Hepatocyte (in vitro differentiated cells): Measurements from ENCODE around the gene SPHK2. TPM values are rescaled to one million over a fixed set of nuclear protein-coding genes. Genes with fewer than 3 reads are reported as not detected.

ENCODE experiments used
- DNase-seq: peaks from one replicate; pipeline ENCODE4 v3.0.0-alpha.2; 2016; ENCODE audit warnings: low spot score
- H2AFZ ChIP-seq: fragments of 200-600 bp; sonication (generic); 2 replicates; pipeline ENCODE4 v1.6.0; 2016; ENCODE audit warnings: antibody characterized with exemption, mild to moderate bottlenecking
- H3K27ac ChIP-seq: fragments of 200-600 bp; sonication (generic); 2 replicates; pipeline ENCODE4 v1.5.1; 2016; ENCODE audit warnings: mild to moderate bottlenecking
- H3K27me3 ChIP-seq: fragments of 200-600 bp; sonication (generic); 2 replicates; pipeline ENCODE4 v1.6.1; 2016
- H3K36me3 ChIP-seq: fragments of 200-600 bp; sonication (generic); replicated peaks from 2 replicates; pipeline ENCODE4 v1.5.1; 2016; ENCODE audit warnings: low read depth; ENCODE audit not compliant: insufficient read depth
- H3K4me1 ChIP-seq: fragments of 200-600 bp; sonication (generic); 2 replicates; pipeline ENCODE4 v1.5.1; 2016; ENCODE audit warnings: mild to moderate bottlenecking, moderate library complexity; ENCODE audit not compliant: insufficient read depth
- H3K4me2 ChIP-seq: fragments of 200-600 bp; sonication (generic); 2 replicates; pipeline ENCODE4 v1.6.0; 2016
- H3K4me3 ChIP-seq: fragments of 200-600 bp; sonication (generic); 2 replicates; pipeline ENCODE4 v1.5.1; 2016; ENCODE audit warnings: mild to moderate bottlenecking
- H3K79me2 ChIP-seq: fragments of 200-600 bp; sonication (generic); 2 replicates; pipeline ENCODE4 v1.6.0; 2017; ENCODE audit warnings: mild to moderate bottlenecking
- H3K9me2 ChIP-seq: fragments of 200-600 bp; sonication (generic); replicated peaks from 2 replicates; pipeline ENCODE4 v1.6.0; 2017; ENCODE audit warnings: mild to moderate bottlenecking; ENCODE audit not compliant: insufficient read depth
- H3K9me3 ChIP-seq: fragments of 200-600 bp; sonication (generic); 2 replicates; pipeline ENCODE4 v1.5.1; 2016; ENCODE audit warnings: low read depth, mild to moderate bottlenecking
- H4K20me1 ChIP-seq: fragments of 200-600 bp; sonication (generic); 2 replicates; pipeline ENCODE4 v1.6.0; 2016; ENCODE audit warnings: mild to moderate bottlenecking; ENCODE audit not compliant: insufficient read depth, poor library complexity, severe bottlenecking
- EZH2 ChIP-seq: fragments of 200-600 bp; sonication (generic); IDR thresholded peaks from 2 replicates; pipeline ENCODE4 v1.6.1; 2016; ENCODE audit warnings: antibody characterized with exemption, mild to moderate bottlenecking, borderline replicate concordance
- EZH2phosphoT487 ChIP-seq: fragments of 200-600 bp; sonication (generic); IDR thresholded peaks from one replicate; pipeline ENCODE4 v1.6.1; 2018; ENCODE audit warnings: antibody characterized with exemption, mild to moderate bottlenecking, low read depth, moderate library complexity; ENCODE audit not compliant: unreplicated experiment, severe bottlenecking
- WGBS: methylation state at CpG from one replicate; pipeline ENCODE4 v1.1.6; 2016; ENCODE audit warnings: low lambda C conversion rate; ENCODE audit errors: missing lambda C conversion rate; 5-methylcytosine and 5-hydroxymethylcytosine counted together
- polyA plus RNA-seq: library from polyadenylated mRNA; unstranded; fragments of >200 nt; fragmentation: Nextera tagmentation; extraction: Ambion mirVana; gene quantifications from 2 replicates; pipeline ENCODE4 v1.2.1, GENCODE V29; 2016
- total RNA-seq: library from RNA; depleted of rRNA; stranded (reverse); fragments of >200 nt; gene quantifications from 2 replicates; pipeline ENCODE4 v1.2.3, GENCODE V29; 2014
- TF ChIP-seq, protein P1 (sequence below): fragments of 200-600 bp; sonication (generic); IDR thresholded peaks from 2 replicates; pipeline ENCODE4 v1.5.1; 2016; ENCODE audit warnings: antibody characterized with exemption, mild to moderate bottlenecking; ENCODE audit not compliant: poor library complexity

Gene SPHK2
- total and polyA plus RNA-seq, 2 experiments from 2014 or later, result 39.4 to 56.7 TPM

- Histone ChIP-seq H3K9me3 (no peaks in the 10 kb centered on the region), H3K4me1 (peaks cover 4% of the 10 kb centered on the region), H3K9me2 (no peaks in the 10 kb centered on the region), H2AFZ (no peak overlapping the region), H3K27ac (no peak overlapping the region), H3K4me2 (no peak overlapping the region), H3K36me3 (no peaks in the 10 kb centered on the region), H3K79me2 (no peaks in the 10 kb centered on the region), H4K20me1 (no peaks in the 10 kb centered on the region), H3K27me3 (no peaks in the 10 kb centered on the region), H3K4me3 (no peak overlapping the region)
- WGBS, result 85% methylated on average over 29 of the region's 30 CpGs
- no peak for DNase-seq
- TF ChIP-seq EZH2 (no peak), EZH2phosphoT487 (no peak)
- TF ChIP-seq, protein P1, sequence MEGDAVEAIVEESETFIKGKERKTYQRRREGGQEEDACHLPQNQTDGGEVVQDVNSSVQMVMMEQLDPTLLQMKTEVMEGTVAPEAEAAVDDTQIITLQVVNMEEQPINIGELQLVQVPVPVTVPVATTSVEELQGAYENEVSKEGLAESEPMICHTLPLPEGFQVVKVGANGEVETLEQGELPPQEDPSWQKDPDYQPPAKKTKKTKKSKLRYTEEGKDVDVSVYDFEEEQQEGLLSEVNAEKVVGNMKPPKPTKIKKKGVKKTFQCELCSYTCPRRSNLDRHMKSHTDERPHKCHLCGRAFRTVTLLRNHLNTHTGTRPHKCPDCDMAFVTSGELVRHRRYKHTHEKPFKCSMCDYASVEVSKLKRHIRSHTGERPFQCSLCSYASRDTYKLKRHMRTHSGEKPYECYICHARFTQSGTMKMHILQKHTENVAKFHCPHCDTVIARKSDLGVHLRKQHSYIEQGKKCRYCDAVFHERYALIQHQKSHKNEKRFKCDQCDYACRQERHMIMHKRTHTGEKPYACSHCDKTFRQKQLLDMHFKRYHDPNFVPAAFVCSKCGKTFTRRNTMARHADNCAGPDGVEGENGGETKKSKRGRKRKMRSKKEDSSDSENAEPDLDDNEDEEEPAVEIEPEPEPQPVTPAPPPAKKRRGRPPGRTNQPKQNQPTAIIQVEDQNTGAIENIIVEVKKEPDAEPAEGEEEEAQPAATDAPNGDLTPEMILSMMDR, result no peak
Measured at GRCh38 chr19:48598996-48599700, 20.2 kb upstream of the SPHK2 start.

GRCh38 chr19:48600679-48601417 lies 18.5 kb upstream of the SPHK2 start:
- 87% methylated on average over 12 of the region's 21 CpGs for WGBS
- H3K79me2 ChIP-seq, result no peaks in the 10 kb centered on the region
- H2AFZ ChIP-seq, result no peak overlapping the region
- no peak overlapping the region for H3K4me3 ChIP-seq
- DNase-seq, result no peak
- no peak overlapping the region for H3K4me2 ChIP-seq
- no peaks in the 10 kb centered on the region for H4K20me1 ChIP-seq
- no peaks in the 10 kb centered on the region for H3K36me3 ChIP-seq
- H3K27ac ChIP-seq, result no peak overlapping the region
- no peaks in the 10 kb centered on the region for H3K9me3 ChIP-seq
- no peak for TF ChIP-seq EZH2
- TF ChIP-seq EZH2phosphoT487, result no peak
- no peaks in the 10 kb centered on the region for H3K9me2 ChIP-seq
- peaks cover 4% of the 10 kb centered on the region for H3K4me1 ChIP-seq
- H3K27me3 ChIP-seq, result no peaks in the 10 kb centered on the region

DNA sequence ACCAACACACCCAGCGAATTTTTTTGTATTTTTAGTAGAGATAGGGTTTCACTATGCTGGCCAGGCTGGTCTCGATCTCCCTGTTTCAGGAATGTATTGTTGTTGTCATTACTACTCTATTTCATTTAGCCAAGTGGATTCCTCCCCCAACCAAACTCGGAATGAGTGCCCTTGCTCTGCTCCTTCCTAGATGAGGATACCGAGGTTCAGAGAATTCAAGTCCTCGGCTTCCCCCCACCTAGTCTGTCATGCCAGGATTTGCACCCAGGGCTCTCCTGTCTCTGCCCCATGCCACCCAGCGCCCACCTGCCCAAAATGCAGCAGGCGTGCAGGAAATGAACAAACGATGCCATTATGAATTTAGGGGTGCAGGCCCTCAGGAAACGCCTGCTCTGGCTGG lies 16.3 kb upstream of the SPHK2 start:
- WGBS, result 93% methylated on average over 9 of the region's 9 CpGs
- H3K4me2 ChIP-seq, result no peak overlapping the region
- no peaks in the 10 kb centered on the region for H3K79me2 ChIP-seq
- H4K20me1 ChIP-seq, result no peaks in the 10 kb centered on the region
- H3K27me3 ChIP-seq, result no peaks in the 10 kb centered on the region
- TF ChIP-seq EZH2, result no peak
- TF ChIP-seq EZH2phosphoT487, result no peak
- TF ChIP-seq, protein P1, result no peak
- H3K4me1 ChIP-seq, result peaks cover 4% of the 10 kb centered on the region
- no peak for DNase-seq
- H3K36me3 ChIP-seq, result no peaks in the 10 kb centered on the region
- H3K4me3 ChIP-seq, result no peak overlapping the region
- no peaks in the 10 kb centered on the region for H3K9me3 ChIP-seq
- H3K9me2 ChIP-seq, result no peaks in the 10 kb centered on the region
- H3K27ac ChIP-seq, result no peak overlapping the region
- no peak overlapping the region for H2AFZ ChIP-seq

DNA sequence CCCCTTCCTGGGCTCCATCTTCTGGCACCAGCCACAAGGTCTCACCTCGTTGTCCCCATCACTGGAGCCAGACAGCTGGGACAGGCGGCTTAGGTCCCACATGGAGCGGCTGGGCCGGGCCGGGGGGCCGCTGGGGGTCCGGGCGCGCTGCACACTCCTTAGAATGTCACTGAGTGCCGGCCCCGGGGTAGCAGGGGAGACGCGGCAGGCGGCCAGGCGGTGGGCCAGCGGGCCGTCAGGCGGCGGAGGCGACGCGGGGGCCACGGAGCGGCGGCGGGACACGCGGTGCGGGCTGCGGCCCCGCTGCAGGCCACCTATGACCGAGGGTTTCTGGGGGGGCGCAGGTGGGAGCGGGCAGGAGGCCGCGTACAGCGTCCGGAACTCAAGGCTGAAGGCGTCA lies 15.9 kb upstream of the SPHK2 start:
- Histone ChIP-seq H3K27ac (no peak overlapping the region), H2AFZ (no peak overlapping the region), H3K36me3 (no peaks in the 10 kb centered on the region)

More for the DNA sequence above, 15.9 kb upstream of the SPHK2 start:
- Histone ChIP-seq H3K27me3 (no peaks in the 10 kb centered on the region), H3K79me2 (no peaks in the 10 kb centered on the region), H4K20me1 (no peaks in the 10 kb centered on the region), H3K9me3 (no peaks in the 10 kb centered on the region), H3K4me1 (peaks cover 4% of the 10 kb centered on the region), H3K4me2 (no peak overlapping the region), H3K9me2 (no peaks in the 10 kb centered on the region), H3K4me3 (no peak overlapping the region)
- TF ChIP-seq EZH2 (no peak), EZH2phosphoT487 (no peak)
- TF ChIP-seq, protein P1, result no peak
- over 99% methylated on average over 35 of the region's 39 CpGs for WGBS
- DNase-seq, result no peak
